ENCODE measurements around the gene SLC5A9.
"Not testable (repeated sequence)": the region's sequence is repeated elsewhere in the genome, so short reads cannot be mapped to it uniquely, and the experiment has no call there.

The SLC5A9 gene

DNA sequence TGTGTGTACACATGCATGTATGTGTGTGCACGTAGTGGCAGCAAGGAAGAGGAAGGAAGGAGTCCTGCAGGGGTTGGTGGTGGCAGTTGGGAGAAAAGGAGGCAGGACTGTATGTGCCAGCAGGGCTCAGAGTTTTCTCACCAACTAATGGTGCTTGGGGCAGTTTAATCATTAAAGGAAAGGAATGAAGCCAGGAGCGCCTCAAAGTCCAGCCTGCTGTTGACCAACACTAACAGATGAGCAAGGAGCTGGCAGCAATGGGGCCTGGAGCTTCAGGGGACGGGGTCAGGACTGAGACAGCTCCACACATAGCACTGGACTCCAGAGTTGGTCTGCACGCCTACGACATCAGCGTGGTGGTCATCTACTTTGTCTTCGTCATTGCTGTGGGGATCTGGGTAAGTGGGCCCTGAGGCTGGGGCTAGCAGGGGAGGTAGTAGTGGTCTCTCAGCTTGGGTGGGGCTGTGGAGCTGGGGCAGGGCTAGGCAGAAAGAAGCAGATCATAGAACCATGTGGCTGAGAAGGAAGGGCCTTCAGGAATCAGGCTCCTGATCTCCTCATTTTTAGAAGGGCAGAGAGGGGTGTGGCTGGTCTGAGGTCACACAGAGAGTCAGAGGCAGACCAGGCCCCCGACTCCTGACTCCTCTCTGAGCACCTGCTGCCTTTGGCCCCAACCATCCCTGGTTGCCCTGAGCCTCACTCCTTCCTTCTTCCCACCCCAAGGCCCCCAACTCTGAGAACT lies at the start of gene SLC5A9:
Gene SLC5A9, plus strand, starts transcription at position 216 of the 742 bp plus-strand sequence. Its CDS starts 21 bp downstream, at position 237.
- DNase-seq (ENCODE audit: low read depth) = no peak

DNA sequence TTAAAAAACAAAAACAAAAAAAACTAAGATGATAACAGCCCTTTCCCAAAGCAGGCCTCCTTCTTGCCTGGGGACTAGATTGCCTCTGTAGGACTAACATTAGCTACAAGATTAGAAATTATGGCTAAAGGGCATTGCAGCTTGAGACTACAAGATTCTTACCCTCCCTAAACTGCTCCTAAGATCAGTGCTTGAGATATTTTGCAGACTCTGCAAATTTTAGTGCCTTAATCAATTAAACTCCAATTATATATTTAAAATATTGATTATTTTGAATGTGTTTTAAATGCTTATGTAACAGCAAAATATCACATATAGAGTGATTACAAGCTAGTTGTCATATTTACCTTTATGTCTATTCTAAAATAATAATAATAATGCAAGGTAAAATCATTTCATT lies 47.4 kb upstream of the SLC5A9 start:
- no peak for DNase-seq (ENCODE audit: low read depth)

DNA sequence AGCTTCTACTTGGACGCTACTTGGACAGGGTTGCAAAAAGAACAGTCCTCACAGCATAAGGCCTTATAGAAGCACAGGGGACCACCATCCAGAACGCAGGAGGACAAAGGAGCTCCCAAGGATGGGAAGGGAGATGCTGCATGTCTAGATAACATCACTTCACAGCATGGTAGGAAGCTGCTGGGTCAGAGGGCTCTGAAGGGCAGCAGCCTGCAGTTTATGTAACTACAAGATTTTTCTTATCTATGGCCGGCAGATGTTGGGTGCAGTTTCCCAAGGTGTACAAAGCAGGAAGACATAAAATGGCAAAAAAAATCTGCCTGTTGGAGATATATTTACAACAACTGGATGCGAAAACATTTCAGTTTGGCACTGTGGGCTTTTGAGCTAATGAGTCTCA lies 45.3 kb upstream of the SLC5A9 start:
- DNase-seq (ENCODE audit: low read depth) = no peak

DNA sequence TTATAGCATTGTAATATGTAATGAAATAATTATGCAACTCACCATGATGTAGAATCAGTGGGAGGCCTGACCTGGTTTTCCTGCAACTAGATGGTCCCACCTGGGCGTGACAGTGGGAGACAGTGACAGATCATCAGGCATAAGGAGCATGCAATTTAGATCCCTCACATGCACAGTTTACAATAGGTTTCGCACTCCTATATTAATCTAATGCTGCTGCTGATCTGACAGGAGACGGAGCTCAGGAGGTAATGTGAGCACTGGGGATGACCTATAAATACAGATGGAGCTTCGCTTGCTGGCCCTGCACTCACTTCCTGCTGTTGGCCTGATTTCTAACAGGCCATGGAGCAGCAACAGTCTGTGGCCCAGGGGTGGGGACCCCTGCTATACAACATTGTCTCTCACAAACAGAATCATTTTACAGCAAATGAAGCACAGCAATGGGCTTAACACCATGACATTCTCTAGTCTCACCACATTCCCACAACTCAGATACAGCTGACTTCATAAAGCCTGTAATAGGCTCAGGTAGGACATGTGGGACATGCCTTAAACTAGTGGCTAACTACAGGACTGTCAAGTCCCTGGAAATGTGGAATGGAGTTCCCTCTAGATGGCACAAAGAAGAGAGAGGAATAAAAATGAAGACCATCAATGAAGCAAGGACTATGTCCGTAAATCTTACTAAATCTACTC lies 40.7 kb upstream of the SLC5A9 start:
- no peak for DNase-seq (ENCODE audit: low read depth)

DNA sequence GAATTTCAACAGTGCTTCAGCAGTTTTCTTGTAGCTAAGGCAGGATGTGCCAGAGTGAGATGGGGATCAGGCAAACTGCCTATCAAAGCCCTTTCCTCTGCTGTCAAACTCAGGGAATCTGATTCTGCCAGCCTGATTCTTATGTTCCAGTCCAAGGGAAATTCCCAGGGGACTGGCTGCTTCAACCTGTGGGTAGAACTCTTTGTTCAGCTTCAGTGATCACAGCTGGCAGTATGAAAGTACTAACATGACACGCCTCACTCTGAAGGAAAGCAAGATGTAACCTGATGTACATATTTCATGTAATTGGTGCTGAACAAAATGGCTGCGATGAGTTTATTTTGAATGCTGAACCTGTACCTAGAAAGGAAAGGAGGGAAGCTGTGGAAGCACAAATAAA lies 40.1 kb upstream of the SLC5A9 start:
- no peak for DNase-seq (ENCODE audit: low read depth)

DNA sequence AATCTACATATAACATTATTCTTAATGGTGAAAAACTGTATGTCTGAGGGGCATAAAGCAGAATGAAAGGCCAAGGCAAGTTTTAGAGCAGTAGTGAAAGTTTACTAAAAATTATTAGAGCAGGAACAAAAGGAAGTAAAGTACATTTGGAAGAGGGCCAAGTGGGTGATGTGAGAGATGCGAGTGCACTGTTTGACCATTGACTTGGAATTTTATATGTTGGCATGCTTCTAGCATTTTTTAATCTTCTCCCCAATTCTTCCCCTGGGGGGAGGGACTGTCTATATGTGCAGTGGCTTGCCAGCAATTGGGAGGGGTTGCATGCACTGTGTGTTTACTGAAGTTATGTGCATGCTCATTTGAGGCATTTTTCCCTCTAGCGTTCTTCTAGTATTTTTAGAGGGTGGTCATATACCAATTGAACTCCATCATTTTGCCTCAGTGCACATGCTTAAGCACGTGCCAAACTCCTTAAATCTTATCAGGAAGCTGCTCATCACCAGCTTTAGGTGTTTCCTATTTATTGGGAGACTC lies 36.1 kb upstream of the SLC5A9 start:
- no peak for DNase-seq (ENCODE audit: low read depth)

DNA sequence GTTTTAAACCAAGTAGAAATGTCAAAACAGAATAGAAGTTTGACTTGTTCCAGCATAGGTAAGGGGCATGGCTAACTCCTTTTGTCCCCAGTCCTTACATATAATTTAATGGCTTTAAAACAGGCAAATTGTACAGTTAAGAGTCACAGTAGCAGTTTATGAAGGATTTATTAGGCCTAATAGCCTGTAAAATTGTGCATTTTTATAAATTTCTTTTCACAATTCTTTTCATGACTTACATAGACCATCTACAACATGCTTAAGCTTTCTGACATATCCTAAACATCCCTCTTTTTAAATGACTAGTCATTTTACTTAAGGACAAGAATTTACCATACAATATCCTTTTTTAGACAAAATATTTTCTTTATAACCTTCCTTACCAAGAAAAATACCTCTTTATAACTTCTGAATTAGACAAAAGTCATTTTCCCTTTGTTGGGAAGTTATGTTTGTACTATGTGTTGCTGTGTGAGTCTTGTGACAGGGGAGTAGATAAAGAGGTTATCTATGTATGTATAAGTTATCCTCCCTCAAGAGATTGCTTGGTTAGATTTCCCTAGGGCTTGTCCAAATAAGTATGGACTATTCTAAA lies 34.5 kb upstream of the SLC5A9 start:
- no peak for DNase-seq (ENCODE audit: low read depth)

DNA sequence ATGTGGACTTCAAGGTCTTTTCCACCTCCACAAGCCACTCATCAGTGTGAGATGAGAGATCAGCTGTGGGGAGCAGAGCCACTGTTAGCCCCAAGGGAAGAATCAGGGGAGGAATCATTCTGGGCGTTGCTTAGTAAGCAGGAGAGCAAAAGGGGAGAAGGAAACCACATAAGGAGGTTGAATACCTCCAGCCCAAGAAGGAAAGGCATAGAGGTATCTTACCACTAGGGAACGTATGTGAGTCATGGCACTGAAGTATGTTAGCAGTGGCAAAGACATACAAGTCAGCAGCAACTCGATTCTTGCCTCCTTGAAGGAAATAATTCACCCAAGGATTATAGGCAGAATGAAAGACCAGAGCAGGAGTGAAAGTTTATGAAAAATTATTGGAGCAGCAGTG lies 31.6 kb upstream of the SLC5A9 start:
- no peak for DNase-seq (ENCODE audit: low read depth)

DNA sequence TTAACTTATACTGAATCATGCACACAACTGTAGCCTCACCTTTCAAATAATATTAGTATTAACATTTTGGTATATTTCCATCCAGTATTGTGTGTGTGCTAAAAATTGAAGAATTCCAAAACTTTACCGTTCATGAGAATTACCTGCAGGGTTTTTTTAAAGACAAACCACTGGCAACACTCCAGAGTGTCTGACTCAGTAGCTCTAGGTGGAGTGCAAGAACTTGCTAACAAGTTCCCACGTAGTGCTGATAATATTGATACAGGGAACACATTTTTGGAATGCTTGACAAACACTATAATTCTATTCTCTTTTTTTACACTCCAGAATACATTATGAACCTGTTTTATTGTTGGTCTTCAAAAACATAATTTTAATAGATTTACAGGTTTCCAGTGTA lies 27.7 kb upstream of the SLC5A9 start:
- no peak for DNase-seq (ENCODE audit: low read depth)

DNA sequence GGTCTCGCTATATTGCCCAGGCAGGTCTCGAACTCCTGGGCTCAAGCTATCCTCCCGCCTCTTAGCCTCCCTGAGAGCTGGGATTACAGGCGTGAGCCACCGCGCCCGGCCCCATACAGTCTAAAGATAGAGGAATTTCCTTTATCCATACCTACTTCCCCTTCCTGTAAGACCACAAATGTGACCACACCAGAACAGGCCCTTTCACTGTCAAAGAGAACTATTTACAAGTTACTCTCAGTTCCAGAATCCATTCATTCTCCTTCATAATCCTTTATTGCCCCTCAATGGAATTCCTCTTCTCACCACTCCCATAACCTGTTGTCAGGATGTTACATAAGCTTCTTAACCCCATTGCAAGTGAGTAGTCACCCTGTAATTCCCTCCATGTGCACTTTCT lies 26.3 kb upstream of the SLC5A9 start:
- DNase-seq (ENCODE audit: low read depth) = no peak

DNA sequence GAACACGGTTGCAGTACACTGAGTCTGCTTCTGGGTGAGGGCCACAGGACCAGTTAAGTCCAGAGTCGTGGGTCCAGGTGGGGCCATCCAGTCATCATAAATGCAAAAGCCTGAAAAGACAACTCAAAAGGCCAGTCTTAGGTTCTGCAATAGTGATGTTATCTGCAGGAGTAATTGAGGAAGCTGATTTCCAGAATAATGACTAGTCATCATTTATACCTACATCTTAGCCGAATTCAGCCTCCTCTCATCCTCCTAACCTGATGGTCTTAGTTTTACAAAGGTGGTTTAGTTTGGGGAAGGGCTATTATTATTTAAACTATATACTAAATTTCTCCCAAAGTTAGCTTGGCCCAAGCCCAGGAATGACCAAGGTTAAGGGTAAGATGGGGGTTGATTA lies 23.5 kb upstream of the SLC5A9 start:
- no peak for DNase-seq (ENCODE audit: low read depth)

DNA sequence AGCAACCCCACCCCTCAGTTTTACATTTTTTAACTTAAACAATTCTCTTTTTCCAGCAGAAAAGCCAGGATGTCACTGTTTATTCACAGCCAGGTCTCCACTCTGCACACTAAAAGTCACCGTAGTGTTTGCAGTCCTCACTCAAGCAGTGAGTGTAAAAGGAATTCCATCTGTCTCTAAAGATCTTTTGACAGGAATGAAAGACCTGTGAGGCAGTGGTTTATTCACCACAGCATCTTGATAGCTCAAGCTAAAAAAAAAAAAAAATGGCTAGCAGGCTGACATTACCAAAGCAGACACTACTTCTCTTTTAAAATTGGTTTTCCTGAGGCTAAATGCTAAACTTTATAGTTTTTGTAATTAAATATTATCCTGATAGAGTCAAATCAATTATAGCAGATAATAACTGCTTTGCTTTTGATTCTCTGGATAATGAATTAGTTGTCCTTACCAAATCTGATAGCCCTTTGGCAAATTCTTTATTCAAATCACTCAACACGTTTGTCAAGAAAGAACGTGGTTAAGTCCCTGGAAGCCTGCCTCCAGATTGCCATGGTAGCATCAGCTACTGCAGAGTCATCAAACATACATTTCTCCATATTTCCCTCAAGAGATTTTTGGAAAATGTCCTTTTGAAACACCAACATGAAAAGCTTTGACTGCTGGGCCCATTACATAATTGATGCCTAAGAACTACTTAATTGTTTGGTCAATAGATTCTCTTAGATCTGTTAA lies 22.2 kb upstream of the SLC5A9 start:
- DNase-seq (ENCODE audit: low read depth) = no peak

DNA sequence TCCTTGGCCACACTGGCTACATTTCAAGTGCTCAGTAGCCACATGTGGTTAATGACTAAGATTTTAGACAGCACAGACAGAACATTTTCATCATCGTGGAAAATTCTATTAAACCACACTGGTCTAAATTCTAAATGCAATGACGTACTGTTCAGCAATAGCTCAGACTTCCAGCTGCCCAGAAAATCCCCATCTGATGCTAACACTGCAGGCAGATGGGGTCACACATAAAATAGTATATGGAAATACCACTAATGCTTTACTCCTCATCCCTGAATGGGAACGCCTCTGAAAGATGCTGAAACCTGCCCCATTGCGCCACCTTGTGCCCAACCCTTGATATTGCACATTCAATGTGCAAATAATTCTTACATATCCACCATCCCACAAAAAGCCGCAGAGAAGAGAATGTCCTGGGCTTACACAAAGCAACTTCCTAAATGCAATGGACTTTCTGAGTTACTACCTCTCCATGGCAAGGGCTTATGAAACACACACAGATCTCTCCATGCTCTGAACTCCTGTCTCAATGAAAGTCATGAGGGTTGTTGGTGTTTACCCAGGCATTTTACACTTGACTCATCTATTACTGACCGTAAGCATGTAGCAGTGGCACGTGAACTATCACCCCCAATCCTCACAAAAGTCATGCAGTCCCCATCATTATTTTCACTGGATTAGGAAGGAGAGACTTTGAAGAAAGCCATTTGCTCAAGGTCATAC lies 20.3 kb upstream of the SLC5A9 start:
- DNase-seq (ENCODE audit: low read depth) = peak; percentile 48

DNA sequence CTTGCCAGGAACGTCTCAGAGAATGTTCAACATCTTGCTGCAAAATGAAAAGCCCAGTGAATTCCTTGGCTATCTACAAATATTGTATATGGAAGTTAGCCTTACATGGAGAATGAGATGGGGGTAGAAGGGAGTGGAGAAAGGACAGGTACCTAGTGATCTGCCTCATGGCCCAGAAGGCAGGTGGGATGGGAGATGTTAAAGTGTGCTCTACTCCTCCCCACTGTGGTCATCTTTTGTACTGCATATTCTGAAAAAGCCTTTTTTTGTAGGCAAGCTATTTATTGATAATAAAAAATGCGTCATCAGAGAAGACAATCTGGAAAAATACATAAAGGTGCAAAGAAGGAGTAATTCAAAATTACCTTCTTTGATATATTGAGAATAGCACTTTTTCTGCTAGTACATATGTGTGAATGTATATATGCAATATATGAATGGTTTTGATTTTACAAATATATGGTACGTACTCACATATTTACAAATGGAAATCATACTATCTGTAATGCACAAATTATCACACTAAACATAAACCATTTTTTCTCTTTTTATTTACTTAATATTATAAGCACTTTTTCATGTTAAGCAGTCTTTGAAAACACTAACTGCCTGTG lies 19.1 kb upstream of the SLC5A9 start:
- no peak for DNase-seq (ENCODE audit: low read depth)

DNA sequence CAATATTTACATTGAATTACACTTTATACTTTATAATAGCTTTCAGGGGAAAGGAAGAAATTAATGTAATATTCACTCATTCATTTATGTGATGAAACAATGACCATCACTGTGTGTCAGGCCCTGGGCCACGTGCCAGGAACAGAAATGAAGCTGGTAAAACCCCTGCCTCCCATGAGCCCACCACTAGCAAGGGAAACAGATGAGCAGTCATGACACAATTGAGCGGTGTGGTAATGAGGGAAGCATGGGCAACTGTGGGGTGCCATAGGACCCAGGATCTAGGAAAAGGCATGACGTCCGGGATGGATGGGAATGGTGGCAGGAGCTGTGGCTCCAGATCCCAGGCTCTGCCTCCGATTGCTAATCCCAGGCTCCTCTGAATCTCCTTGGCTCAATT lies 17.0 kb upstream of the SLC5A9 start:
- no peak for DNase-seq (ENCODE audit: low read depth)

DNA sequence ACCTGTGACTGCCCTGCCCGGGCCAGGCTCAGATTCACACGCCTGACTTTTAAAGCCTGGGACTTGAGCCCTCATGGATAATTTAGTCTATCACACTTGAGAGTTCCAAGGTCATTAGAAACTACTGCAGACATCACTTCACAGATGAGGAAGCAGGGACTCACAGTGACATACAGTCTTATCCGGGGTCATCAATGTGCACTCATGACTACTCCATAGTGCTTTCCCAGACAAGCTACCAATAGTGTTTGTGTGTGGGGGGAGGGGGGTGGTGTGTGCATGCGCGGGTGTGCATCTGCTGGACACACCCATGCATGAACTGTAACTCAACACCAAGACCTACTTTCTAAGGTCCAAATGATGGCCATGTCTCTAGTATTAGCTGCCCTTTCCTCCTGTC lies 16.1 kb upstream of the SLC5A9 start:
- no peak for DNase-seq (ENCODE audit: low read depth)

DNA sequence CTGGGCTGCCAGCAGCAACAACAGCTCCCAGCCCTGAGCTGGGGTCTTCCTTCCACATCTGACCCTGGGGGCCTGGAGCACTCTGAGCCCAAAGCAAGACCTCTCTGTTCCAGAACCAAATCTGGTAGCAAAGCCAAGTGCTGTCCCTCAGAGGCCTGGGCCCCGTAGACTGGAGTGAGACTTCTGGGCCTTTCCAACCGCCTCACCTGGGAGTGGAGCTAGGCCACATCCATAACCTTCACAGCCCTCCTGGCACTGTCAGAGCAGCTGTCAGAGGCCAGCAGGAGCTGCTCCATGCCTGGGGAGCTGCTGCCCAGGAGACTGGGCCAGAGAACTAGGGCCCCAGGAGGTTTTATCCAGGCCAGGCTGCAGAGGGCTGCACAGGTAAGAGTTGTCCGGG lies 15.4 kb upstream of the SLC5A9 start:
- no peak for DNase-seq (ENCODE audit: low read depth)

DNA sequence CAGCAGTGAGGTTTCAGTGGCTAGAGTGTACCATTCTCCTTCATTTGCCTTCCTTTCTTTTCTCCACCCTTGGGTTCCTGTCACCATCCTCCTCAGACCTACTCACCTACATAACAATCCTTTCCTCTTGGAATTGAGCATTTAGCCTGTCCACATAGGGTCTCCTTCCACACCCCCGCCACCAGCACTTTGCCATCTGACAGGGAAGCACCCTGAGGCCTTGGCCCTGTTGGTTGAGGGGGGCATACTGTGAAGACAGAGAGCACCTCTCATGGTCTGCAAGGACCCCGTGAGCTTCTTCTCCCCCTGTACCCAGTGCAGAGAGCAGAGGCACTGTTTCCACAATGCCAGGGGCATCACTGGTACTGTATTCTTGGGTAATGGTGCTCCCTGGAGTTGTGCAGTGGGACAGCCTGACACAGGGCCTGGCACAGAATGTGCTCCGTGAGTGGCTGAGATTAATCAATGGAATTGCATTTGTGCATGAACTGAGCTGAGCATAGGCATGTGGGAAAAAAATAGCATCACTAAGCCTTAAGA lies 14.9 kb upstream of the SLC5A9 start:
- DNase-seq (ENCODE audit: low read depth) = no peak

DNA sequence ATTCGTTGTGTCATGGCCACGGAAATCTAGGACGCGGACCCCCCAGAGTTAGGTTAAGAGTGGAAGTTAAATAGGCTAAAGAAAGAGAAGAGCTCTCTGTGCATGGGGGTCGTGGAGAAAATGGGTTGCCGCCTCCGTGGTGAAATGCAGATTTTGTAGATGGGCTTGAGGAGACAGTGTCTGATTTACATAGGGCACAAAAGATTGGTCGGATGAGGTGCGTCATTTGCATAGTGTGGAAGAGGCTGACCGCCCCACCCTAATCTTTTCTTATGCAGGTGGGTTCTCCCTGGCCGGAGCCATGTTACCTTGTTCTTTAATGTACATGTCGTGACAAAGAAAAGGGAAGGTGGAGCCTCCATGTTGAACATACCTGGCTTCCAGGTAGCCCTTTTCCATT lies 14.3 kb upstream of the SLC5A9 start:
- no peak for DNase-seq (ENCODE audit: low read depth)

DNA sequence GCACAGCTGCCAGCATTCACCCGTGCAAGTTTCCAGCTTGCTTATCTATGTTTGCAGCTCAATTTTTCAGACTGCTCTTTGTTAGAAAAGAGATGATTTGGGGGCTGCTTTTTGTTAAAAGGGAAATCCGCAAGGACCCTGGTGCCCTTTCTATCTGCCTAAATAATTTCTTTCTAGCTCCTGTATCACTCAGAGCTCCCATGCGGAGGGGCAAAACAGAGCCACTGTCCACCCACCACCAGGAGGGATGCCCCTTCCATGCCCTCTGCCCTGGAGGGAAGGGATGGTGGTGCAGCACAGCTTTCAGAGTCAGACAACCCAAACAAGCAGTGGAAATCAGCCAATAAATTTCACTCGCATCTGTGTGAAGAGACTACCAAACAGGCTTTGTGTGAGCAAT lies 13.9 kb upstream of the SLC5A9 start:
- no peak for DNase-seq (ENCODE audit: low read depth)

DNA sequence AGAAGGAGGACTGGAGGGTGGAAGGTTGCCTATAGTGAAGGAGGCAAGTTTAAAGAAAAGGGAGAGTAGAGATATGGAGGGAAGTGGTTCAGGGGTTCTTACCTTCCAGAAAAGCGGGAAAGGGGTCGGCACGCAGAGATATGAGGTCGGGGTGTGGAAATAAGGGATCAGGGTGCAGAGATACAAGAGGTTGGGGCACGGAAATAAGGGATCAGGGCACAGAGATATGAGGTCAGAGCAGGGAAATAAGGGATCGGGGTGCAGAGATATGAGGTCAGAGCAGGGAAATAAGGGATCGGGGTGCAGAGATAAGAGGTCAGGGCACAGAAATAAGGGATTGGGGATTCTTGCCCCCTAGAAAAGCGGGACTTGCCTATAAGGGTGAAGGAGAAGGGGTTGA lies 9.1 kb upstream of the SLC5A9 start:
- not testable (repeated sequence) for DNase-seq (ENCODE audit: low read depth)
